H54 (cell line): ENCODE results near the gene RABGAP1L.

Experiments
- DNase-seq: peaks from one replicate; pipeline ENCODE4 v3.0.0; 2011; ENCODE audit warnings: low spot score, mixed read lengths; ENCODE audit not compliant: insufficient read length
- FAIRE-seq: peaks from 3 replicates; lab custom pipeline; 2011; peaks lifted over from hg19 to GRCh38; lab: Jason Lieb, UNC
- POLR2A ChIP-seq: IDR thresholded peaks from 2 replicates; pipeline ENCODE4 v1.6.1; 2011; ENCODE audit warnings: low read depth, mild to moderate bottlenecking, low read length

The RABGAP1L gene

GRCh38 chr1:174911606-174912005, 752.3 kb downstream of the RABGAP1L start:
- FAIRE-seq = no peak
- TF ChIP-seq POLR2A = no peak
- no peak for DNase-seq

DNA sequence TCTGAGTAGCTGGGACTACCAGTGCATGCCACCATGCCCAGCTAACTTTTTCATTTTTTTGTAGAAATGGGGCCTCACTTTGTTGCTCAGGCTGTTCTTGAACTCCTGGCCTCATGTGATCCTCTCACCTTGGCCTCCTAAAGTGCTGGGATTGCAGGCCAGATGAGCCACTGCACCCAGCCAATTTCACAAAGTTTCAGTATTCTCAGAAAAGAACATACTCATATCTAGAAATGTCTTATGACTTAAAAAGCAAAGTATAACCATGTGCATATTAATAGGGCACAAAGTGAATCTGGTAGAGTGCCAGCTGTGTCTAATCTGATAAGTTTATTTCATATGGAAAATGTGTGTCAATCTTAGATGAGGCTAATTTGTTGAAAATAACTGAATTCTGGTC, 752.9 kb downstream of the RABGAP1L start:
- no peak for TF ChIP-seq POLR2A
- FAIRE-seq (no peak), DNase-seq (no peak)

DNA sequence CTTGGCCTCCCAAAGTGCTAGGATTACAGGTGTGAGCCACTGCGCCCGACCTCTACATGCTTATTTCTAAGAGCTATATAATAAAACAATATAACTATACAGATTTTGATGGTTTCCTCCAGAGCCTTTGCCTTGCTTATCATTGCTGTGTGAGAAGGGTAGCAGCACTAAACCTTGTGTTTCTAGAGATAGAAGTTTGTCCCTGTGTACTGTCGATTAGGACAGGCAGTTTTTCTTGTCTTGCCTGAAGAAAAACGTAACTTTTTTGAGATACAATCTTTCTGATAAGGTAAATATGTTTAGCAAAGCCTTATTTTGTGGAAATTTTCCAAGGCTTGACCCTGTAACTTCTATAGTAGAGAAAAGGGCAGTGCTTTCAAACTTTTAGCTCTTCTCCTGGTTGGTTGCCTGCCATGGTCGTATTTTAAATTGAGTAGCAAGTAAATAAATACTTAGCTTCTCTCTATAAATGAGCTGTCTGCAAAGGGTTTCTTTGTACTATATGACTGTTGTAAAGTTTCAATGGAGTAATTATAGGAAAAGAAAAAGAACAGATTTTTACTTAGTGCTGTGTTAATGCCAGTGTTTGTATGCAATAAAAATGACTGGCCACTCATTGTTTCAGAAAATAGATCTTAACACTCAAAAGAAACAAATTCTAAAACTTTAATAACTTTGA, 754.0 kb downstream of the RABGAP1L start:
- DNase-seq (no peak), FAIRE-seq (no peak)
- no peak for TF ChIP-seq POLR2A

GRCh38 chr1:174914991-174915390, 755.7 kb downstream of the RABGAP1L start:
- no peak for TF ChIP-seq POLR2A
- DNase-seq (no peak), FAIRE-seq (no peak)

DNA sequence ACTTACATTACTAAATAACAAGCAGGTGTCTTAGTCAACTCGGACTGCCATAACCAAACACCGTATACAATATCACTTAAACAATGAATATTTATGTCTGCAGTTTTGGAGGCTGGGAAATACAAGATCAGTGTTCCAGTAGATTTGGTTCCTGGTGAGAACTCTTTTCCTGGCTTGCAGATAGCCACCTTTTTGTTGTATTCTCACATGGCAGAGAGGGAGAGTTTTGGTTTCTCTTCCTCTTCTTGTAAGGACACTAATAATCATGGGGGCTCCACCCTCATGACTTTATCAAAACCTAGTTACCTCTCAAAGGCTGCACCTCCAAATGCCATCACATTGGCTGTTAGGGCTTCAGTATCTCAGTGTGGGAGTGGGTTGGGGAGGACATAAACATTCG, 757.5 kb downstream of the RABGAP1L start:
- DNase-seq (no peak), FAIRE-seq (no peak)
- no peak for TF ChIP-seq POLR2A

DNA sequence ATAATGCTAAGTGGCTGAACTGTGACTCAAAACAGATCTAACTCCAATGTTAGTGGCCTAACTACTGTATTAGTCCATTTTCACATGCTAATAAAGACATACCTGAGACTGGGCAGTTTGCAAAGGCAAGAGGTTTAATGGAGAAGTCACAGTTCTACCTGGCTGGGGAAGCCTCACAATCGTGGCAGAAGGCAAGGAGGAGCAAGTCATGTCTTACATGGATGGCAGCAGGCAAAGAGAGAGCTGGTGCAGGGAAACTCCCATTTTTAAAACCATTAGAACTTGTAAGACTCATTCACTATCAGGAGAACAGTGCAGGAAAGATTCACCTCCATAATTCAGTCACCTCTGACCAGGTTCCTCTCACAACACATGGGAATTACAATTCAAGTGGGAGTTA, 760.8 kb downstream of the RABGAP1L start:
- FAIRE-seq (no peak), DNase-seq (no peak)
- no peak for TF ChIP-seq POLR2A

DNA sequence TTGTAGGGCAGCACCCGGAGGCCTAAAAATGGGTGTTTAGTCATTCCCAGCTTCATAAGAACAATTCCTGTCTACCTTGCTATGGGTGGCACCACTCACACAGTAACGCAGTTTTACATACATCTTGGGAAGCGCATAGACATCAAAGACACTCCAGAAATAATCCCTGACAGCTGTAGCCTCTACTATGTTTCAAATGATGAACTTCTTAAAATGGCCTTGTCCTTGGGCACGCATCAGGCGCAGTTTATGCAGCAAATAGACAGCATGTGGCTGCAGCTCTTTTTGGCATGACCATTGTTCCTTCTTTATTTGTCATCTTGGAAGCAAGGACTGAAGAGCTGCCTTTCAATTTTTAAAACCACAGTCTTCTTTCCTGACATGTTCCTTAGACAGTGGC, 762.8 kb downstream of the RABGAP1L start:
- FAIRE-seq (no peak), DNase-seq (no peak)
- no peak for TF ChIP-seq POLR2A

DNA sequence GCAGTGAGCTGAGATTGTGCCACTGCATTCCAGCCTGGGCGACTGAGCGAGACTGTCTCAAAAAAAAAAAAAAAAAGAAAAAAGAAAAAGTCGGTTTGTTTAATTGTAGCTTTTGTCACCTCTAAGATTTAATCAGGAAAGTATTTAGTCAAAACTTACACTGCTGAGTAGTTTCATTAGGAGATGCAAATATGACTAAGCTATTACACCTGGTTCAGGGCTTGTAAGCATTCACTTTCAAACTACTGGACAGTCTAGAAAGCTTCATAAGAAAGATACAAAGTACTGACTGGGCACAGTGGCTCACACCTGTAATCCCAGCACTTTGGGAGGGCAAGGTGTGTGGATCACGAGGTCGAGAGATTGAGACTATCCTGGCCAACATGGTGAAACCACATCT, 764.5 kb downstream of the RABGAP1L start:
- no peak for TF ChIP-seq POLR2A
- FAIRE-seq = no peak
- DNase-seq = no peak

- TF ChIP-seq POLR2A = no peak
- FAIRE-seq = no peak
These were observed 769.2 kb downstream of the RABGAP1L start for GRCh38 chr1:174928541-174928940.

GRCh38 chr1:174931214-174931613, 771.9 kb downstream of the RABGAP1L start:
- DNase-seq = no peak
- no peak for FAIRE-seq
- TF ChIP-seq POLR2A = no peak

More at GRCh38 chr1:174928541-174928940, 769.2 kb downstream of the RABGAP1L start:
- no peak for DNase-seq

- no peak for TF ChIP-seq POLR2A
- FAIRE-seq (no peak), DNase-seq (no peak)
These were observed 773.3 kb downstream of the RABGAP1L start for GRCh38 chr1:174932587-174932986.

DNA sequence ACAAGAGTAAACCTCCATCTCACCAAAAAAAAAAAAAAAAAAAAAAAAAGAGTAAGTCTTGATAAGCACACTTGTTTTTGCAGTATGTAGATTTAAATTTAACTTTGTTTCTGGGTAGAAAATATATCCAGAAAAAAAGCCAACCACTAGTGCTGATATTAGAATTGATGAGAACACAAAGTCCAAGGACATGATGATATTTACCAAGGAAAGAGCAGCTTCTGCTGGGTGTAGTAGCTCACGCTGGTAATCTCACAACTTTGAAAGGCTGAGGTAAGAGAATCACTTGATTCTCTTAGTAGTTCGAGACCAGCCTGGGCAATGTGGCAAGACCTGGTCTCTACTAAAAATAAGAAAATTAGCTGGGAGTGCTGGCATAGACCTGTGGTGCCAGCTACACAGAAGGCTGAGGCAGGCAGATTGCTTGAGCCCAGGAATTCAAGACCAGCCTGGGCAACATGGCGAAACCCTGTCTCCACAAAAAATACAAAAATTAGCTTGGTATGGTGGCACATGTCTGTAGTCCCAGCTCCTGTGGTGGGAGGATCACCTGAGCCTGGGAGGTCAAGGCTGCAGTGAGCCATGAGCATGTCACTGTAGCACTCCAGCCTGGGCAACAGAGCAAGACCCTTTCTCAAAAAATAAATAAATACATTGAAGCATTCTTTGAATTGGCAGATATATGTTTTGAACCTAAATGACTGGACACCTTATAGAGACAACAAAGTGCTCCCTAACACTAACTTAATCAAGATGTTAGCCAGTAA, 776.8 kb downstream of the RABGAP1L start:
- FAIRE-seq (no peak), DNase-seq (no peak)
- no peak for TF ChIP-seq POLR2A

DNA sequence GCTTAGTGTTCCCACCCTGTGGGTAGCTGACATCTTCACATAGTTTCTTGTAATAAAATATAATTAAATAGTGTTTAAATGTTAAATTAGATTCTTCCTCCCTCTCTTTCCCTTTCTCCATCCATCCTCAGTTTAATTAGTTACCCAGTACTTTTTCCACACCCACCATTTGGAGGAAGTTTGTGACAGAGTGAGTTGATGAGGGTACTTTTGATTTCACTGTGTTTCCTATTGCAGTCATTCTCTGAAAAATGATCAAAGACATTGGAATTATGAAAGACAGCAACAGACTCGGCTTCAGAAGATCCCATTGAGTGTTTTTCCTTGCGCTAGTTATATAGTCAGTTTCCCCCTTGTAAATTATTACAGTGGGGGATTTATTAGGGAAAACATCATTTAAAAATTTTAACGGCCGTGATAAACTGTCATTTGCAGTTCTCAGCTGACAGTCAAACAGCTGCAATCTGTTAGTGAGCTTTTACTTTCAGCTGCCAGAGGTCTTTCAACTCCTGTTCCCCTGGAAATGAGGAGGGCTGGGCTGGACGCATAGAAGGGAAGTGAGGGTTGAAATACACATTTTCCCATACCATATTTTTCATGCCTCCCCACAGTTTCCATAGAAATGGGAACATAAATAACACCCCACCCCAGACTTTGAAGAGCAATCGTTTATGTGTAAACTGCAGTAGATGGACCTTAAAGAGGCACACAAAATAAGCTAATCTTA, 779.1 kb downstream of the RABGAP1L start:
- no peak for TF ChIP-seq POLR2A
- DNase-seq (no peak), FAIRE-seq (no peak)

DNA sequence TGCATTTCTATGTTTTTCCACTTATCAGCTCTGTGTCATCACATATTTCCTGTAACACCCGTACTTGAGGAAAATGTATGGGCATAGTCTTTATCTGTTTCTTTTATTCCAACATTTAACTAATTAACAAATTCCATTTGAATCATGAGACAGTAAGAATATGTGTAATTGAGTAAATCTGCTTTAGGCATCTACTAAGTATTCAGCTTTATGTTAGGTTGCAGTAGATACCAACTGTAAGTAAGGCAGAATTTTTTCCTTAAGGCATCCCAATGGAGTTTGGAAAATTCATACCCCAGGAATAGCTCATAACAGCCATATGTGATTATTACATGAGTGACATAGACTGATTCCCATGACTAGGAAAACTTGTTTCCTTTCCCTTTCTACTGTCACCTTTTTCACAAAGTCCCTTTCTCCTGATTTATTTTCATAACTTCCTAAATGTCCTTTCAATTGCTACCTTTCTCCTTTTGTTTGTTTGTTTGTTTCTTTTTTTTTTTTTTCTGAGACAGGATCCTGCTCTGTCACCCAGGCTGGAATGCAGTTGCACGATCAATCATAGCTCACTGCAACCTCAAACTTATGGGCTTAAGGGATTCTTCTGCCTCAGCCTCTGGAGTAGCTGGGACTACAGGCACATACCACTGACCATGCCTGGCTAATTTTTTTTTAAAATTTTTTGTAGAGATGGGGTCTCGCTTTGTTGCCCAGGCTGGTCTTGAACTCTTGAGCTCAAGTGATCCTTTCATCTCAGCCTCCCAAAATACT, 780.6 kb downstream of the RABGAP1L start:
- FAIRE-seq (no peak), DNase-seq (no peak)
- no peak for TF ChIP-seq POLR2A
